ENCODE measurements around the gene MRPL52. TPM values are rescaled to one million over a fixed set of nuclear protein-coding genes. Genes with fewer than 3 reads are reported as not detected.

Gene MRPL52
- total RNA-seq, 1 donor from 2014 or later, result 137 TPM

GRCh38 chr14:22871224-22872032 is 41.7 kb downstream of the MRPL52 start, which contains the start of gene LRP10:
Gene LRP10, plus strand, starts transcription at chr14:22871740. Its CDS starts 564 bp downstream, at chr14:22872304.
- no peaks in the 10 kb centered on the region for H3K27me3 Mint-ChIP-seq (ENCODE audit: low read depth)
- H3K27ac Mint-ChIP-seq (ENCODE audit: unreplicated experiment), result peak within 1 kb of the TSS; percentile 53
- no peaks in the 10 kb centered on the region for H3K36me3 Mint-ChIP-seq (ENCODE audit: low read depth)

DNA sequence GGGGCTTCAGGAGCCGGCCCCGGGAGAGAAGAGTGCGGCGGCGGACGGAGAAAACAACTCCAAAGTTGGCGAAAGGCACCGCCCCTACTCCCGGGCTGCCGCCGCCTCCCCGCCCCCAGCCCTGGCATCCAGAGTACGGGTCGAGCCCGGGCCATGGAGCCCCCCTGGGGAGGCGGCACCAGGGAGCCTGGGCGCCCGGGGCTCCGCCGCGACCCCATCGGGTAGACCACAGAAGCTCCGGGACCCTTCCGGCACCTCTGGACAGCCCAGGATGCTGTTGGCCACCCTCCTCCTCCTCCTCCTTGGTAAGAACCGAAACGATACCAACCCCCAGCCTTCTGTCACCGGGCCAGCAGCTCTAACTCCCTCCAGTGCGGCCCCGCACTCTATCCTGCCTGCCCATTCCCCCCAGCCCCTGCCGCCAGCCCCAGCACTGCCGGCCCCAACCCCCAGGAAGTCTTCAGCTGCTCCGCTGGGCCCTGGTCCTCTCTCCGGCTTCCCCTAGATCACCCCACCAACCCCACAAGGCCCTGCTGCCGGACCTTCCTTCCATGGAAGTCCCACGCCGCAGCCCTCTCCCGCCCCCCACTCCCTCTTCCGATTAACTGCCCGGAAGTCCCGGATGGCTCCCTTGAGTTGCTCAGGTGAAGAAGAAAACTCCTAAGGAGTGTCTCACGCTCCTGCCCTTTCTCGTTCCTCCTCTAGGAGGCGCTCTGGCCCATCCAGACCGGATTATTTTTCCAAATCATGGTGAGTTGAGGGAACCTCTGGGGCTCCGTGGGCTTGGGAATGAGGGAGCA is 42.5 kb downstream of the MRPL52 start:
- Mint-ChIP-seq H3K4me3 (peak overlapping the region; percentile 90), H3K27ac (ENCODE audit: unreplicated experiment) (no peak overlapping the region), H3K4me1 (peaks cover 16% of the 10 kb centered on the region), H3K9me3 (no peaks in the 10 kb centered on the region), H3K36me3 (ENCODE audit: low read depth) (no peaks in the 10 kb centered on the region), H3K27me3 (ENCODE audit: low read depth) (no peaks in the 10 kb centered on the region)
- TF ChIP-seq CTCF (conservative IDR thresholded peaks at IDR 0.05), result peak; percentile 95
- DNase-seq (ENCODE audit: low read depth, low spot score), result peak; percentile 84

More at GRCh38 chr14:22871224-22872032, 41.7 kb downstream of the MRPL52 start, which contains the start of gene LRP10:
- Mint-ChIP-seq H3K4me3 (peak within 1 kb of the TSS; percentile 90), H3K9me3 (no peaks in the 10 kb centered on the region), H3K4me1 (peaks cover 16% of the 10 kb centered on the region)
- TF ChIP-seq CTCF (conservative IDR thresholded peaks at IDR 0.05), result no peak
- DNase-seq (ENCODE audit: low read depth, low spot score), result peak; percentile 80

- DNase-seq (ENCODE audit: low read depth, low spot score), result no peak
- H3K4me3 Mint-ChIP-seq, result peak overlapping the region; percentile 87
- H3K27ac Mint-ChIP-seq (ENCODE audit: unreplicated experiment), result no peak overlapping the region
Measured at GRCh38 chr14:22872833-22873520, 43.3 kb downstream of the MRPL52 start.

GRCh38 chr14:22875003-22875747 is 45.5 kb downstream of the MRPL52 start:
- DNase-seq (ENCODE audit: low read depth, low spot score), result no peak
- peaks cover 16% of the 10 kb centered on the region for H3K4me1 Mint-ChIP-seq
- H3K9me3 Mint-ChIP-seq, result no peaks in the 10 kb centered on the region
- H3K36me3 Mint-ChIP-seq (ENCODE audit: low read depth), result no peaks in the 10 kb centered on the region
- no peak for TF ChIP-seq CTCF (conservative IDR thresholded peaks at IDR 0.05)
- no peak overlapping the region for H3K4me3 Mint-ChIP-seq
- H3K27me3 Mint-ChIP-seq (ENCODE audit: low read depth), result no peaks in the 10 kb centered on the region
- no peak overlapping the region for H3K27ac Mint-ChIP-seq (ENCODE audit: unreplicated experiment)

More at GRCh38 chr14:22872833-22873520, 43.3 kb downstream of the MRPL52 start:
- peak; percentile 2 for TF ChIP-seq CTCF (conservative IDR thresholded peaks at IDR 0.05)
- peaks cover 16% of the 10 kb centered on the region for H3K4me1 Mint-ChIP-seq
- no peaks in the 10 kb centered on the region for H3K9me3 Mint-ChIP-seq
- H3K36me3 Mint-ChIP-seq (ENCODE audit: low read depth), result no peaks in the 10 kb centered on the region
- no peaks in the 10 kb centered on the region for H3K27me3 Mint-ChIP-seq (ENCODE audit: low read depth)

All from neural crest cell (in vitro differentiated cells).